Measurements from ENCODE around the gene RUSF1. TPM values are rescaled to one million over a fixed set of nuclear protein-coding genes. Genes with fewer than 3 reads are reported as not detected.

Gene RUSF1
- total and polyA plus RNA-seq, 9 of the 15 experiments (the other 6 are each of a cell fraction or from before 2014, with no cell fraction given): 0.80 to 52.8 (median 27.6) TPM

GRCh38 chr16:31452631-31453106 lies 55.5 kb downstream of the RUSF1 start (continued):
- TF ChIP-seq SIN3A (IDR thresholded peaks at IDR 0.05; ENCODE audit: borderline replicate concordance in 2 of 2, control insufficient read depth in 1 of 2, low read depth in 2 of 2, low read length in 2 of 2) (no peak), LARP7 (IDR thresholded peaks at IDR 0.05) (no peak), C11orf30 (IDR thresholded peaks at IDR 0.05; ENCODE audit: low read depth) (peak; percentile 44; the same call in 1 of the 2 replicates), GATAD2B (IDR thresholded peaks at IDR 0.05; ENCODE audit: borderline replicate concordance) (no peak), ZNF561 (CRISPR knock-in tag; conservative IDR thresholded peaks at IDR 0.05) (no peak), POLR3G (IDR thresholded peaks at IDR 0.05; ENCODE audit: extremely low read depth, insufficient read length, insufficient replicate concordance) (no peak), SREBF1 (IDR thresholded peaks at IDR 0.05; ENCODE audit: borderline replicate concordance, low read depth, low read length) (no peak), E2F1 (CRISPR knock-in tag; IDR thresholded peaks at IDR 0.05) (no peak), FOXK2 (conservative IDR thresholded peaks at IDR 0.05 in 1 of 2, IDR thresholded peaks at IDR 0.05 in 1 of 2; ENCODE audit: low read depth in 2 of 2) (peak; percentile 25 to 44; a peak in 2 of 4 replicates), ARID3B (CRISPR knock-in tag; IDR thresholded peaks at IDR 0.05; ENCODE audit: borderline replicate concordance) (no peak), RBM34 (IDR thresholded peaks at IDR 0.05; ENCODE audit: borderline replicate concordance, insufficient read depth, low read length) (no peak), FOSL1 (tag; conservative IDR thresholded peaks at IDR 0.05) (no peak), ZNF780A (CRISPR knock-in tag; IDR thresholded peaks at IDR 0.05) (no peak), POLR2H (tag; IDR thresholded peaks at IDR 0.05; ENCODE audit: low read depth) (0 out of 2 replicates have a peak, but pooled peaks have one; percentile 16), UBTF (IDR thresholded peaks at IDR 0.05; ENCODE audit: borderline replicate concordance in 1 of 2, low read depth in 2 of 2, low read length in 2 of 2) (no peak), RNF2 (IDR thresholded peaks at IDR 0.05) (no peak), ZKSCAN3 (CRISPR knock-in tag; IDR thresholded peaks at IDR 0.05) (no peak), PYGO2 (tag; IDR thresholded peaks at IDR 0.05) (no peak), ATF6 (CRISPR knock-in tag; IDR thresholded peaks at IDR 0.05) (no peak)
- TF ChIP-seq, protein P1, sequence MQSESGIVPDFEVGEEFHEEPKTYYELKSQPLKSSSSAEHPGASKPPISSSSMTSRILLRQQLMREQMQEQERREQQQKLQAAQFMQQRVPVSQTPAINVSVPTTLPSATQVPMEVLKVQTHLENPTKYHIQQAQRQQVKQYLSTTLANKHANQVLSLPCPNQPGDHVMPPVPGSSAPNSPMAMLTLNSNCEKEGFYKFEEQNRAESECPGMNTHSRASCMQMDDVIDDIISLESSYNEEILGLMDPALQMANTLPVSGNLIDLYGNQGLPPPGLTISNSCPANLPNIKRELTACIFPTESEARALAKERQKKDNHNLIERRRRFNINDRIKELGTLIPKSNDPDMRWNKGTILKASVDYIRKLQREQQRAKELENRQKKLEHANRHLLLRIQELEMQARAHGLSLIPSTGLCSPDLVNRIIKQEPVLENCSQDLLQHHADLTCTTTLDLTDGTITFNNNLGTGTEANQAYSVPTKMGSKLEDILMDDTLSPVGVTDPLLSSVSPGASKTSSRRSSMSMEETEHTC (IDR thresholded peaks at IDR 0.05): no peak

Measured in K562 (cell line).